Heart right ventricle (tissue), 16 donors: ENCODE results near the gene MEF2D. TPM values are rescaled to one million over a fixed set of nuclear protein-coding genes. Genes with fewer than 3 reads are reported as not detected.

ENCODE experiments used
- ATAC-seq, 8 donors: fragments of 200-7000 bp; cut with Tn5 transposase; one replicate each; pipeline ENCODE4 v1.9.1; 2020; ENCODE audit warnings: mild to moderate bottlenecking in 8 of 8, moderate library complexity in 8 of 8, moderate number of reproducible peaks in 1 of 8
- DNase-seq, 2 donors: peaks; one replicate each; pipeline ENCODE4 v3.0.0-alpha.2; 2020
- H3K27ac ChIP-seq, 10 donors: fragments of 200-600 bp; sonication (generic) in 2 of 10; one replicate each; pipeline versions ENCODE4 v1.5.0 to v1.8.0; 2020 to 2022; ENCODE audit warnings: mild to moderate bottlenecking in 3 of 10
- H3K27me3 ChIP-seq, 7 donors: fragments of 200-600 bp; one replicate each; pipeline ENCODE4 v1.8.0; 2021 to 2022; ENCODE audit warnings: mild to moderate bottlenecking in 2 of 7
- H3K36me3 ChIP-seq, 9 donors: fragments of 200-600 bp; sonication (generic) in 1 of 9; one replicate each; pipeline versions ENCODE4 v1.5.0 to v1.8.0; 2020 to 2022; ENCODE audit warnings: mild to moderate bottlenecking in 2 of 9
- H3K4me1 ChIP-seq, 9 donors: fragments of 200-600 bp; sonication (generic) in 1 of 9; one replicate each; pipeline versions ENCODE4 v1.5.0 to v1.8.0; 2020 to 2022; ENCODE audit warnings: mild to moderate bottlenecking in 4 of 9
- H3K4me3 ChIP-seq, 10 donors: fragments of 200-600 bp; sonication (generic) in 2 of 10; one replicate each; pipeline versions ENCODE4 v1.5.0 to v1.8.0; 2020 to 2022; ENCODE audit warnings: mild to moderate bottlenecking in 7 of 10, moderate library complexity in 2 of 10
- H3K9me3 ChIP-seq, 11 donors: fragments of 200-600 bp in 10 of 11; sonication (generic) in 2 of 11; one replicate each; pipeline versions ENCODE4 v1.5.0 to v1.8.0; 2013 to 2022; ENCODE audit warnings: mild to moderate bottlenecking in 2 of 11, control low read depth in 1 of 11, moderate library complexity in 1 of 11
- WGBS, 2 donors: extraction: QIAGEN DNeasy Blood & Tissue Kit; methylation state at CpG; one replicate each; pipeline ENCODE4 v1.1.7; 2013; ENCODE audit warnings: inconsistent platforms in 1 of 2; 5-methylcytosine and 5-hydroxymethylcytosine counted together
- intact Hi-C, 10 donors: fragments of 100-400 bp; cut with DNase I; formaldehyde crosslinking; loops; one replicate each; pipeline versions ENCODE4 v1.11.1 to v1.14.2; 2022
- polyA plus RNA-seq, 2 donors: library from polyadenylated mRNA; stranded (reverse); fragments of 200-250 nt; gene quantifications; one replicate each; pipeline ENCODE4 v1.2.3, GENCODE V29; 2013
- total RNA-seq, 10 donors: library from RNA; stranded (reverse); fragmentation: NEBNext Ultra II Directional in 3 of 10; extraction: Animal tissue kit (Norgen Biotek cat#: 25700) in 3 of 10; gene quantifications; one replicate each; pipeline versions ENCODE4 v1.2.1 to v1.2.4, GENCODE V29; 2021 to 2023
- TF ChIP-seq, protein P1 (sequence below), 9 donors: fragments of 200-600 bp; sonication (generic) in 2 of 9; IDR thresholded peaks; one replicate each; pipeline versions ENCODE4 v1.5.0 to v1.8.0; 2021 to 2022; ENCODE audit warnings: antibody characterized with exemption in 9 of 9, mild to moderate bottlenecking in 5 of 9, moderate library complexity in 1 of 9
- donor health status: Arrhythmogenic right ventricular cardiomyopathy.
- donor health status: ischemic (EF 13 %, LVEDD 7.1; RV severe dilation, severe dysfunction).
- donor health status: healthy with polysubstance abuse.
- donor health status: DM: no; HTN: yes; CAD: no.
- donor health status: DM: no; HTN: no; CAD: no.
- donor health status: ischemic (EF 25% LVEDD 6.9; RV normal size, moderate dysfunction).
- donor health status: ischemic (EF 25% LVEDD 5.7; RV mildly dilated, moderate dysfunction).
- donor health status: healthy.
- donor health status: DM: yes; HTN: yes; CAD: no.
- donor health status: Ischemic cardiomyopathy.
- donor health status: ischemic (EF 35%, LVEDD 5.7; RV mildly dilated, moderate dysfunction).
- donor health status: nonischemic (EF 11% LVEDD 7.7; RV severe dilation, severe dysfunction).
- donor health status: DM: yes; HTN: yes; CAD: no.
- donor health status: PGD.
- donor health status: ischemic (EF 29% LVEDD 5.4; RV normal size, mild dysfunction).
- donor health status: nonischemic (EF 23%, LVEDD 6.1; RV moderate dilation, normal function).

The MEF2D gene
- total and polyA plus RNA-seq, 12 donors = 31.6 to 127 (median 94.9) TPM

- H3K4me3 ChIP-seq = no peak overlapping the region
- intact Hi-C loops = no loop called here
Observed at GRCh38 chr1:156522443-156522970, 21.9 kb upstream of the MEF2D start.

DNA sequence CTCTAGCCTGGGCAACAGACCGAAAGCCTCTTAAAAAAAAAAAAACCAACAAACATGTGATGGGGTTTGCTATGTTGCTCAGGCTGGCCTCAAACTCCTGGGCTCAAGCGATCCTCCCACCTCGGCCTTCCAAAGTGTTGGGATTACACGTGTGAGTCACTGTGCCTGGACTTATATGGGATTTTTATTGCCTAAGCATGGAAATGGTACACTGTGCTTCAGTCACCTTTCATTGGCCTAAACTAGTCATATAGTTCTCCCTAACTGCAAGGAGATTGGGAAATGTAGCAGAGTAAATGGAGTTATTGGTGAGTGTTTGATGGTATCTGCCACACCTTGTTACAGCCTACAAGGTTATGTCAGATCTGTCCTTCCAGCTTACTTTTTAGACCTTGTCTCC, 17.2 kb upstream of the MEF2D start:
- Histone ChIP-seq H3K27me3 (no peaks in the 10 kb centered on the region), H3K9me3 (no peaks in the 10 kb centered on the region), H3K27ac (no peak overlapping the region), H3K4me1 (peaks cover 0 to 6% (median 0%) of the 10 kb centered on the region in 9 donors), H3K4me3 (no peak overlapping the region), H3K36me3 (no peaks in the 10 kb centered on the region)
- TF ChIP-seq, protein P1, sequence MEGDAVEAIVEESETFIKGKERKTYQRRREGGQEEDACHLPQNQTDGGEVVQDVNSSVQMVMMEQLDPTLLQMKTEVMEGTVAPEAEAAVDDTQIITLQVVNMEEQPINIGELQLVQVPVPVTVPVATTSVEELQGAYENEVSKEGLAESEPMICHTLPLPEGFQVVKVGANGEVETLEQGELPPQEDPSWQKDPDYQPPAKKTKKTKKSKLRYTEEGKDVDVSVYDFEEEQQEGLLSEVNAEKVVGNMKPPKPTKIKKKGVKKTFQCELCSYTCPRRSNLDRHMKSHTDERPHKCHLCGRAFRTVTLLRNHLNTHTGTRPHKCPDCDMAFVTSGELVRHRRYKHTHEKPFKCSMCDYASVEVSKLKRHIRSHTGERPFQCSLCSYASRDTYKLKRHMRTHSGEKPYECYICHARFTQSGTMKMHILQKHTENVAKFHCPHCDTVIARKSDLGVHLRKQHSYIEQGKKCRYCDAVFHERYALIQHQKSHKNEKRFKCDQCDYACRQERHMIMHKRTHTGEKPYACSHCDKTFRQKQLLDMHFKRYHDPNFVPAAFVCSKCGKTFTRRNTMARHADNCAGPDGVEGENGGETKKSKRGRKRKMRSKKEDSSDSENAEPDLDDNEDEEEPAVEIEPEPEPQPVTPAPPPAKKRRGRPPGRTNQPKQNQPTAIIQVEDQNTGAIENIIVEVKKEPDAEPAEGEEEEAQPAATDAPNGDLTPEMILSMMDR (IDR thresholded peaks at IDR 0.05) = no peak
- DNase-seq = no peak
- intact Hi-C loops = no loop called here
- WGBS, 2 donors = 94 to 95% methylated on average over 4 of the region's 4 CpGs
- ATAC-seq = no peak

More at GRCh38 chr1:156522443-156522970, 21.9 kb upstream of the MEF2D start:
- no peak overlapping the region for H3K27ac ChIP-seq
- no peaks in the 10 kb centered on the region for H3K36me3 ChIP-seq
- DNase-seq (no peak), ATAC-seq (no peak)
- no peaks in the 10 kb centered on the region for H3K9me3 ChIP-seq
- H3K27me3 ChIP-seq = no peaks in the 10 kb centered on the region
- H3K4me1 ChIP-seq = peaks cover 0 to 20% (median 8%) of the 10 kb centered on the region in 9 donors
- TF ChIP-seq, protein P1 (IDR thresholded peaks at IDR 0.05) = no peak

DNA sequence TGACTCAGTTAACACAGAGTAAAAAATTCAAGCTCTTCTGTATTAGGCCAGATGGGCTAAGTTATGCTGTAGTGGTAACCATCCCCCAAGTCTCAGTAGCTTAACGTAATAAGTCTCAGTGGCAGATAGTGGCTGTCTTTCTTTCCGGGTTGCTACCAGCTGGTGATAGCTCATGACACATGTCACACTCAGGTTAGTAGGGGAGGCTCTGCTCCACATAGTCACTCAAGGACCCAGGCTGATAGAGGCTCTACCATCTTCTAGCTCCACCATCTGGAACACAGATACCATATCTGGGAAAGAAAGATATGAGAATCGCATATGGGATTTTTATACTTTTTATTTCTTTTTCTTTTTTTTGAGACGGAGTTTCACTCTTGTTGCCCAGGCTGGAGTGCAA, 16.2 kb upstream of the MEF2D start:
- Histone ChIP-seq H3K4me1 (peaks cover 0 to 9% (median 0%) of the 10 kb centered on the region in 9 donors), H3K27ac (no peak overlapping the region), H3K27me3 (no peaks in the 10 kb centered on the region), H3K9me3 (no peaks in the 10 kb centered on the region), H3K36me3 (no peaks in the 10 kb centered on the region), H3K4me3 (no peak overlapping the region)
- ATAC-seq = no peak
- intact Hi-C loops = no loop called here
- TF ChIP-seq, protein P1 (IDR thresholded peaks at IDR 0.05) = no peak
- DNase-seq = no peak
- WGBS, 2 donors = 77 to 78% methylated on average over 4 of the region's 4 CpGs

DNA sequence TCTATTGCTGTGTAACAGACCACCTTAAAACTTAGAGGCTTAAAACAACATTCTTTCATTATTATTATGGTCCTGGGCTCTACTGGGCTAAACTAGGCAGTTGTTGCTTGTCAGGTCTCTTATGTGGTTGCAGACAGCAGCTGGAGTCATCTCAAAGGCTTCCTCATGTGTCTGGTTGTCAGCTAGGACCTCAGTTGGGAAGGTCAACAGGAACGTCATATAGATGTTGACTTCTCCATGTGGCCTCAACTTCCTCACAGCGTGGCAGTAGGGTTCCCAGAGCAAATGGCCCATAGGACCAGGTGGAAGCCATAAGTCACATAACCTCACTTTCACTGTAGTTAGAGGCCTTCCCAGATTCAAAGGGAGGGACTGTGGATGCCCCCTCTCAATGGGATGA, 15.4 kb upstream of the MEF2D start:
- H3K4me3 ChIP-seq = no peak overlapping the region
- no peak for DNase-seq
- H3K27me3 ChIP-seq = no peaks in the 10 kb centered on the region
- H3K27ac ChIP-seq = peak overlapping the region in 1 of 10 donors; percentile 61
- no peak for ATAC-seq
- WGBS, 2 donors = 60 to 86% methylated on average over 2 of the region's 2 CpGs
- H3K36me3 ChIP-seq = no peaks in the 10 kb centered on the region
- intact Hi-C loops = no loop called here
- no peaks in the 10 kb centered on the region for H3K9me3 ChIP-seq
- TF ChIP-seq, protein P1 (IDR thresholded peaks at IDR 0.05) = no peak
- peaks cover 0 to 16% (median 3%) of the 10 kb centered on the region in 9 donors for H3K4me1 ChIP-seq
